B cell (primary cell): ENCODE measurements around the gene C17orf100.

Experiments used
- EZH2 ChIP-seq: IDR thresholded peaks from 2 replicates; pipeline ENCODE4 v1.6.1; 2012; ENCODE audit warnings: borderline replicate concordance, low read depth, mild to moderate bottlenecking, moderate library complexity, low read length; ENCODE audit not compliant: insufficient read depth, poor library complexity, severe bottlenecking
- TF ChIP-seq, protein P1 (sequence below): fragments of 200-600 bp; IDR thresholded peaks from one replicate; pipeline ENCODE4 v1.8.0; 2022; ENCODE audit warnings: antibody characterized with exemption, mild to moderate bottlenecking

DNA sequence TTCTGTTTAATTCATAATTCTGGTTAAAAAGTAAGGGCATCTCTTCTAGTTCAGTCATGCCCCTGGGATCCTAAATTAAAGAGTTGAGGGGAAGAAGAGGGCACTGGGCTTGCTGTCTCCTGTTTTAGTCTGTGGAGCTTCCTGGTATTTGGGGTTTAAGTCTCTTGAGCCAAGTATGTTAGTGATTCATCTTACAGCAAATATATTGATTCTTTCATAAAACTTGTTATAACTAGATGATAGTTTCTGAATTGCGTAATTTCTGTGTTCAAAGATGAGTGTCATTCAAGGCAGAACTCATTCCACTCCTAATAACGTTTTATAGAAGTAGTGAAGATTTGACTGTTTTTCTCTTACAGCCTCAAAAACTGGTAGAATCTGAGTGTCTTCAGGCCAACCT, 9.0 kb upstream of the C17orf100 start:
- TF ChIP-seq, protein P1, sequence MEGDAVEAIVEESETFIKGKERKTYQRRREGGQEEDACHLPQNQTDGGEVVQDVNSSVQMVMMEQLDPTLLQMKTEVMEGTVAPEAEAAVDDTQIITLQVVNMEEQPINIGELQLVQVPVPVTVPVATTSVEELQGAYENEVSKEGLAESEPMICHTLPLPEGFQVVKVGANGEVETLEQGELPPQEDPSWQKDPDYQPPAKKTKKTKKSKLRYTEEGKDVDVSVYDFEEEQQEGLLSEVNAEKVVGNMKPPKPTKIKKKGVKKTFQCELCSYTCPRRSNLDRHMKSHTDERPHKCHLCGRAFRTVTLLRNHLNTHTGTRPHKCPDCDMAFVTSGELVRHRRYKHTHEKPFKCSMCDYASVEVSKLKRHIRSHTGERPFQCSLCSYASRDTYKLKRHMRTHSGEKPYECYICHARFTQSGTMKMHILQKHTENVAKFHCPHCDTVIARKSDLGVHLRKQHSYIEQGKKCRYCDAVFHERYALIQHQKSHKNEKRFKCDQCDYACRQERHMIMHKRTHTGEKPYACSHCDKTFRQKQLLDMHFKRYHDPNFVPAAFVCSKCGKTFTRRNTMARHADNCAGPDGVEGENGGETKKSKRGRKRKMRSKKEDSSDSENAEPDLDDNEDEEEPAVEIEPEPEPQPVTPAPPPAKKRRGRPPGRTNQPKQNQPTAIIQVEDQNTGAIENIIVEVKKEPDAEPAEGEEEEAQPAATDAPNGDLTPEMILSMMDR, result no peak
- TF ChIP-seq EZH2, result no peak
